Left colon (tissue), 2 donors: Measurements from ENCODE around the gene RFTN2. TPM values are rescaled to one million over a fixed set of nuclear protein-coding genes. Genes with fewer than 3 reads are reported as not detected.
"Not testable (repeated sequence)": the region's sequence is repeated elsewhere in the genome, so short reads cannot be mapped to it uniquely, and the experiment has no call there.

ENCODE experiments used
- ATAC-seq: fragments of 200-7000 bp; cut with Tn5 transposase; one replicate; pipeline ENCODE4 v1.9.1; 2020; ENCODE audit warnings: mild to moderate bottlenecking, moderate library complexity
- DNase-seq, 2 donors: peaks; one replicate each; pipeline ENCODE4 v3.0.0-alpha.2; 2020
- intact Hi-C, 2 donors: fragments of 100-400 bp; cut with DNase I in 1 of 2; cut with micrococcal nuclease in 1 of 2; formaldehyde crosslinking; loops; one replicate each; pipeline versions ENCODE4 v1.11.2 to v1.14.0; 2022; cut with DNase I, micrococcal nuclease
- total RNA-seq, 2 donors: library from RNA; stranded (reverse); fragmentation: NEBNext Ultra II Directional; extraction: Animal tissue kit (Norgen Biotek cat#: 25700); gene quantifications; one replicate each; pipeline ENCODE4 v1.2.1, GENCODE V29; 2021
- donor health status: DM: no; HTN: no; CAD: no.
- donor health status: DM: yes; HTN: yes; CAD: no.

The RFTN2 gene
- total RNA-seq, 2 donors from 2014 or later, result 1.9 to 3.0 TPM

- DNase-seq (no peak), ATAC-seq (no peak)
- intact Hi-C loops, result no loop called here
These were observed 101.8 kb downstream of the RFTN2 start for GRCh38 chr2:197573608-197574007.

GRCh38 chr2:197571627-197572271 lies 103.6 kb downstream of the RFTN2 start:
- DNase-seq (no peak), ATAC-seq (no peak)
- intact Hi-C loops, result no loop called here

GRCh38 chr2:197560146-197560665 lies 115.2 kb downstream of the RFTN2 start:
- DNase-seq (no peak), ATAC-seq (no peak)
- intact Hi-C loops, result no loop called here

- intact Hi-C loops, result no loop called here
- ATAC-seq (no peak), DNase-seq (no peak)
These were observed 115.7 kb downstream of the RFTN2 start for GRCh38 chr2:197559681-197560080.

GRCh38 chr2:197558393-197558792 lies 117.0 kb downstream of the RFTN2 start:
- DNase-seq (no peak), ATAC-seq (no peak)
- intact Hi-C loops, result no loop called here

- ATAC-seq (no peak), DNase-seq (no peak)
- intact Hi-C loops, result no loop called here
These were observed 118.9 kb downstream of the RFTN2 start for GRCh38 chr2:197556456-197556855.

GRCh38 chr2:197555467-197555866 lies 119.9 kb downstream of the RFTN2 start:
- DNase-seq (no peak), ATAC-seq (no peak)
- intact Hi-C loops, result no loop called here

- intact Hi-C loops, ATAC-seq, DNase-seq: not testable (repeated sequence)
These were observed 124.1 kb downstream of the RFTN2 start for GRCh38 chr2:197551260-197551659.

- ATAC-seq (no peak), DNase-seq (no peak)
- intact Hi-C loops, result no loop called here
These were observed 126.8 kb downstream of the RFTN2 start for GRCh38 chr2:197548582-197548981.

GRCh38 chr2:197547163-197547900 lies 128.1 kb downstream of the RFTN2 start:
- ATAC-seq (no peak), DNase-seq (no peak)
- intact Hi-C loops, result no loop called here

GRCh38 chr2:197543206-197543605 lies 132.2 kb downstream of the RFTN2 start:
- no peak for ATAC-seq
- intact Hi-C loops, result no loop called here
- DNase-seq, result no peak

- intact Hi-C loops, result no loop called here
- no peak for ATAC-seq
- DNase-seq, result no peak
These were observed 135.7 kb downstream of the RFTN2 start for GRCh38 chr2:197539734-197540133.

- no peak for ATAC-seq
- no peak for DNase-seq
- intact Hi-C loops, result no loop called here
These were observed 137.0 kb downstream of the RFTN2 start for GRCh38 chr2:197538412-197538811.

Other genes with a start within 250 kb of the RFTN2 start
- 100 to 1,000 TPM; 193 to 201 TPM for gene SF3B1, start 240.6 kb downstream of the RFTN2 start, total RNA-seq
- 10 to 100 TPM; 29.2 to 32.4 TPM for gene COQ10B, start 222.0 kb downstream of the RFTN2 start, total RNA-seq
- gene HSPD1, start 175.7 kb downstream of the RFTN2 start, total RNA-seq, result 100 to 1,000 TPM; 152 to 175 TPM
- 10 to 100 TPM; 83.1 to 92.2 TPM for gene HSPE1, start 175.2 kb downstream of the RFTN2 start, total RNA-seq
- gene MOB4, start 159.5 kb downstream of the RFTN2 start, total RNA-seq, result 10 to 100 TPM; 25.8 to 26.1 TPM
- gene MARS2, start 29.8 kb upstream of the RFTN2 start, total RNA-seq, result 10 to 100 TPM in 1 of 2 donors, 1 to 10 TPM in 1; 9.5 to 15.7 TPM
- not detected for gene BOLL, start 109.7 kb upstream of the RFTN2 start, total RNA-seq
- 1 to 10 TPM; 1.1 to 3.0 TPM for gene PLCL1, start 129.0 kb upstream of the RFTN2 start, total RNA-seq